Midbrain (tissue), 1 donor: ENCODE measurements around the gene STEAP3.

ENCODE experiments used
- DNase-seq: peaks from one replicate; lab custom pipeline; 2025; lab: John Stamatoyannopoulos, UW

STEAP3 gene

DNA sequence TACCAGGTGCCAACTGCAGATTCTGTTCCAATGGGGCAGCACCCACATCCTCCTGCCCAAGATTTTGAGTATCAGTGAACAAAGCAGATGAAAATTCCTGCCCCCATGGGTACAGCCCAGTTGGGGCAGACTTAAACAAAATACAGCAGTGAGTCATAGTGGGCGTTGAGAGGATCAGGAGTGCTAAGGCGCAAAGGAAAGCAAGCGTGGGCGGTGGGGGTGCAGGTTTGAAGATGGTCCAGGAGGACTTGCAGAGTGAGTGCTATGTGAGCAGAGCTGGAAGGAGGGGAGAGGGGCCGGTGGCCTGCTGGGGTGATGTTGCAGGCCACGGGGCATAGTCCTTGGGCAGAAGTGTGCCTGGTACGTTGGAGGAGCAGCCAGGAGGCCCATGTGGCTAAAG is 24.7 kb downstream of the STEAP3 start:
- DNase-seq: no peak

DNA sequence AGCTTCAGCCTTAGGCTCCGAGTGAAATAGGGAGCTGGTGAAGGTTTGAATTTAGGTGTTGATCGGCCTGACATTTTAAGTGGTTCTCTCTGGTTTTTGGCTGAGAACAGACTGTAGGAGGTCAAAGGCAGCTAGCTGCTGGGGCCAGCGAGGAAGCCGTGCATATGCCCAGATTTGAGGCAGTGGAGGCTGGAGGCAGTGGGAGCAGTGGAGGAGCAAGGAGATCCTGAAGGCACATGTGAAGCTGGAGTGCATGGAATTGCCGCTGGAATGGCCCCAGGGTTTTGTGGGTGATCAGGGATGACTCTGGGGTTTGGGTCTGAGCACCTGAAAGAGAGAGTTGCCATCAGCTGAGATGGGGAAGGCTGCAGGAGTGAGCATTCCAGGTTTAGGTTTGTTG is 25.1 kb downstream of the STEAP3 start:
- DNase-seq: no peak

DNA sequence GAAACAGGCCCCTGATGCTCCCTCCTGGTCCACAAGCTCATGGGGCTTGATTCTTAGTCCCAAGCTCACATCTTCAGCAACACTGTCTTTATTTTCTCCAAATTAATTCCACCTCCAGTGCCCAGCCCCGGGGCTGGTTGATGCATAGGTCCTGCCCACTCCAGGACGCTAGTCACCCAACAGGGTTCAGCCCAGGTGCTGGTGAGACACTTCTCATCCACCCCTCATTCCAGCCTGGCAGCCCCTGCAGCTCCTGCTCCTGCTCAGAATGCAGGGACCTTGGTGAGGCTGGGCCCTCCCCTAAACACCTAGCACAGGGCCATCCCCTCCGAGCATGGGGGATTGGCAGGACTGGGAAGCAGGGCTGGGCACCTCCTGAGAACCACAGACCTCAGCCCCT is 25.7 kb downstream of the STEAP3 start:
- DNase-seq: no peak

DNA sequence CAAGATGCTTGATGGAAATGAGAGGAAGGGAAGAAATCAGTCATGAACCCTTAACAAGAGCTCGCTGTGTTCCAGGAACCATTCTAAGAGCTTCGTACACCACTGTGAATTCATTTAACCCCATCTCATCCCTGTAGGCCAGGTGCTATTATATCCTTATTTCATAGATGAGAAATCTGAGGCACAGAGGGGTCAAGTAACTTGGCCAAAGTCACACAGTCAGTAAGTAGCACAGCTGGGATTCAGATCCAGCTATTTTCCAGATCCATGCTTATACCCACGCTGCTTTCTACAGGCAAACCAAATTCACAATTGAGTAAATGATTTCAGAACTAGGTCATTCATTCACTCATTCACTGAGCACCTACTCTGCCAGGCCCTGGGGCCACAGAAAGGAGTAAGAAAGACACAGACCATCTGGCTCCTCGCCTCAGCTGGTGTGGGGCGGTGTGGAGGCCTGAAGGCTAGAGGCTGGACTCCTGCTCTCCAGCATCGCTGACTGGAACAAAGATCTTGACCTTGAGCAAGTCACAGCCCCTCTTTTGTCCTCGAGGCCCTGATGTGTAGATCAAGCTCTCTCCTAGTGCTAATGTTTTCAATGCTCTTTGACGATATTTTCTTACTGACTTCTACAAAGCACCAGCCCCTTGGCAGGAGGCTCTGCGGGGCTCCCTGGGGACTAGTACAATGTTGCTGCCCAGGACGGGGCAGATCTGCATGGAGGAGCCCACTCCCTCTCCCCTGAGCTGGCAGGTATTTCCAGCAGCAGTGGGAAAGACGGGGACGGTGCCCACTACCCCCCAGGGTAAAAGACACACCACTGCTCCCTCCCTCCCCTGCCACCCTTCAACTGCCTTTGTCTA is 26.5 kb downstream of the STEAP3 start:
- no peak for DNase-seq

DNA sequence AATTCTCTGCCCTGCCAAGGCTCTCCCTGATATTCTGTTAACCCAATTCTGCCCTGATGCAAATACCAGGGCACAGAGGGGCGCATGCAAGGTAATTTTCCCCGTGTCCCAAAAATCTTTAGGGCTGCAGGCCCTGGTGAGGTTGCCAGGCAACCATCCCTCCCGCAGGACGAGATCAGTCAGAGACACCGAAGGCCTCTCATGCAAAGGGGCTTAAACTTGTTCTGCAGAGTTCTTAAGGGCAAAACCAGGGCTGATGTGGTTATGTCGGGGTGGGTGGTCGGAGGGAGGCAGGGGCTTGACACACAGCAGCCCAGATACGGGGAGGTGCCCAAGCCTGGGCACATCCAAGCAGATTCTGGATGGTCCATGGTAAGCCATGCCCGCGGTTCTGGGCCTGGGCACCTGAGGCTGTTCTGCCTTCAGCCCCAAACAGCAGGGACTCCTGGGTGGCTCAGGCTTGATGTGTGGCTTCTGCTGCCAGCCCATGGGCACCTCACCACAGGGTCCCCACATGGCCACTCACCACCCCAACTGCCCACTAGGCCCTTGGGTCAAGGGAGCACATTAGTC is 27.2 kb downstream of the STEAP3 start:
- no peak for DNase-seq

DNA sequence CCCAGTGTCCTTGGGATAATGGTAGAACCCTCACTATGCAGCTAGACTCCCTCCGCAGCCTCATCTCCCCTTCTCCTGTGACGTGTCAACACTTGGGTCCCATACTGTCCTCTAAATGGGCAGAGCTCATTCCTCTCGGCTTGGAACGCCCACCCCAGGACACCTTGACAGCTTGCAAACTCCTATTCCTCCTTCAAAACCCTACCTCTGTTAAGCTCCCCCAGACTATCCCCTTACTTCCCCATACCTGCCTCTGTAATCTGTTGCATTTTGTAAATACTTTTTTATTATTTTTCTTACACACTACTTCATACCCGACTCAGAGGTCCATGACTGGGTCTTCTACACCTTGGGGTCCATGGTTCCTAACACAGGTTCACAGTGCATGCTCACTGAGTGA is 28.0 kb downstream of the STEAP3 start:
- no peak for DNase-seq

DNA sequence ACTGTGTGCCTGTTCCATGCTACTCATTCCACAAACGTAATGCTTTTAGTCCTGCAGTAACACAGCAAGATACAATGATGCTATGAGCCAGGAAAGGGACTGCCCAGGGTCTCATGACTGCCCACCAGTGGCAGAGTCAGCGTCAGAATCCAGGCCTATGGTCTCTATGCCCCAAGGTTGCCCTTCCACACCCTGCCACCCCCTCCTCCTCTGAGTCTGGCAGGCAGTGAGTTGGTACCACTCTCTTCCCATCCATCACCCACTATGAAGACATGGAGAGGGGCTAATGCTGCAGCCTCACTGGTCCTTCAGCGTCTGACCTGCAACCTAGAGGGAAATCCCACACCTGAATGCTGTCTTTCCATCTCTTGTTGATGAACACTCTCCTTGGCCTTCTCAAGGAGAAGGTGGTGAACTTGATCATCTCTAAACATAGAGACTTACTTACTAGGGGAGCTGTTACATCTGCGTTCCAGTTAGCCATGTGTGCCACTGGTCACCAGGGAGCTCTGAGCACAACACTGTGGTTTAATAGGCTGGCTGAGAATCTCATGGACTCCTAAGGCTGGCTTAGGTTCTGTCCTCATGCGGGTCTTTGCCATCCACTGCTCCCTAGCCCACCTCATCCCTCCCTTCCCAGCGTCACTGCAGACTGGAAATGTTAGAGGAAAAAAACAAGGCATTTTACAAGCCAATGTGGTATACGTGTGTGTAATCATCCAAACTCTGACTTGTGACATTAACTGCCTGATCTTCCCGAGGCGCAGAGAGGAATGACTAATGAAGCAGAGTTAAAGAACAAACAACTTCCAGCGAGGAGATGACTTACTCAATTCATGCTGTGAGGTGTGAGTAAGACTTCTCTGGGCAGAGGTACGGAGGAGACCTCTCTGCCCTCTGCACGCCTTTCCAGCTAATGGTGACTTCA is 28.8 kb downstream of the STEAP3 start:
- DNase-seq: no peak

DNA sequence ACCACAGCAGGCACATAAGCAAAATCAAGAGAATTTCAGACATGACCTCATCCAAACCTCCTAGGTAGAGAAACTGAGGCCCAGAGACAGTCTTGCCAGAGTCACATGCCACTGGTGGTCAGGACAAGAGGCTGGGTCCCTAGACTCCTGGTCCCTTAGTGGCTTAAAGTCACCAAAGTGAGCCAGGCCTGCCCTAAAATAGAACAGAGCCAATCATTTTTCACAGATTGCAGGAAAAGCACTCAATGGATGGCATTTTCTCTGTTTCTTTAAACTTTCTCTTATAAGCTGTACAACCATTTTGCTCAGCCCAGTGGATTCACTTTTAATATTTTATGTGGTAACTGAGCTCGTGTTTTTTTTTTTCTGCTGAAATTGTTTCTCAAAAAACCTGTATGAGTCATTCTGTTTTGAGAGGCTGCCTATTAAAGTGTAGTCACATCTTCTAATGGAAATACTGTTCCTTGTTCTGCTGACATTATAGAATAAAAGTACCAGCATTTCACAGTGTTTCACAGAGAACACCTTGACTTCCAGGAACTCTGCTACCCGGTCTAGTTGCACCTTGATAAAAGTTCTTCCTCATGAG is 29.6 kb downstream of the STEAP3 start:
- no peak for DNase-seq

DNA sequence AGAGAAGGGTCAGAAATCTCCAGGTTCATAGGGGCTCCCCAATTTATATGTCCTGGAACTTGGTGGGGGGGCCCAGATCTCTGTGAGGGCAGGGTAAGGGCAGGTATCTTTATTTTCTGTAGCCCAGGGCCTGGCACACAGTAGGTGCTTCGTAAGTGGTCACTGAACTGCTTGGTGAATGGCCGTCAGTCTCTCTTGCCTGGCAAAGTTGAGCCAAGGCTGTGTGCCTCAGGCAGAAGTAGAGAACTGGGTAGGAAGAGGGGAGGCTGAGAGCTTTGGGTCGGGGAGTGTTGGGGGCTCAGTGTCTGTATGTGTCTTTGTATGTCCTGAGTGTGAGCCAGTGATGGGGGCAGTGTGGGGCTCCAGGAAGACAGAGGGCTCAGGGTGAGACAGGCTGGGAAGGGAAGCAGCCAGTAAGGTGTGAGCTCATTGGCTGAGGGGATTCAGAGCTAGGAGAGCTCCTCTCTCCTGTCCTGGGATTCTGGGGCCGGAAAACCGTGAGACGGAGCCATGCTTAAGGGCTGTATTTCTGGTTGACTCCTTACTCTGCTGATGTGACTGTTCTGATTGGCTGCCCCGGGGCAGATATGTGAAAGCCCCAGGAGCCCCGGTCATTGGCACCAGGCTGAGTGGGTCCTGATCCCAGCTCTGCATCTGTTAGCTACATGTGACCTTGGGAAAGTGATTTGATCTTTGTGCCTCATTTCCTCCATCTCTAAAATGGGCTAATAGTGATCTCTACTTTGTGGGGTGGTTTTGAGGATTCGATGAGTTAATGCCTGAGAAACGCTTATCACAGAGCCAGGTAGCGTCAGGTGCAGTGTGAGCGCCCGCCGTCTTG is 30.3 kb downstream of the STEAP3 start:
- DNase-seq: no peak

DNA sequence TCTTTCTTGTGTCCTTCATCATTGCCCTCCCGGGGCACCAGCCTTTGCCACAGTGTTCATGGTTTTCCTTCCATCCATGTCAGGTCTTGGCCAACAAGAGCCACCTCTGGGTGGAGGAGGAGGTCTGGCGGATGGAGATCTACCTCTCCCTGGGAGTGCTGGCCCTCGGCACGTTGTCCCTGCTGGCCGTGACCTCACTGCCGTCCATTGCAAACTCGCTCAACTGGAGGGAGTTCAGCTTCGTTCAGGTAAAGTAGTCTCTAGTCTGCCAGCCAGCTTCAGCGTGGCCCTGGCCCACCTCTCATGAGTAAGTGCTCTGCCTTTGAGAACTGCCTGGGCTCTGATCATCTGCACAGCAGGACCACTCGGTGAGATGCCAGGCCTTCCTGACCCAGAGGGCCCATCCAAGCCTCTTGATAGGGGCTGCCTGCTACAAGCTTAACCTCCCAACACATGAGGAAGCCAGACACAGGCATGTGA is 31.0 kb downstream of the STEAP3 start:
- no peak for DNase-seq

DNA sequence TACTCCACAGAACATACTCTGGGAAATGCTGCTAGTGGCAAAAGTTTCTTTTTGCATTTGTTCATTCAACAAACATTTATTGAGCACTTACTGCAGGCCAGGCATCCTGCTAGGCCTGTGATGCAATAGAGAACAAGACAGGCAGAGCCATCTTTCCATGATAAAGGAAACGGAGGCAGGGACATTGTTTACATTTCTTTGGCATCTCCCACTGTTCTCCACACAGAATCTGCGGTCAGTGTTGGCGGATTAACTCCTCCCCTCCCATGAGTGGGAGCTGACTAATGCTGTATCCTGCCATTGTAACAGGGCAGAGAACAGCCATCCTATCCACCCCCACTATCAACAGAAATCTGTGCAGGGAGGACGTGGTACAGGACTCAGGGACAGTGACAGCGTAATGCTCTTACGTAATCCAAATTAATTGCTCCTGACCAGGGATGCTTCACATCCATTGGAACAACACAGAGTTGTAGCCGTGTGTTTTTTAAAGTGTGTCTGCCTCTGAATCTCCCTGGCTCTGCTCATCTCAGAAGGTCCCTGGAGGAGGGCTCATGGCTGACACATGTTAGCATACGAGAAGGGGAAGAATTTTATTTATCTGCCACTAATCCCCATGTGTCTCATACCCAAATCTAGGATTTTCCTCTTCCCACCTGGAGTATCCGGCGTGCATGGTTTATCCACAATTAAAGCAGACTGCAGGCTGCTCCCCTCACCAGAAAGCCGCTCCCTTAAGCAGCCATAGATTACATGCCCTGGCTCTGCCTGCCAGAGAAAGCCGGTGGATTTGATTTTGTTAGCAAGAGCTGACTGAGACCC is 32.3 kb downstream of the STEAP3 start:
- no peak for DNase-seq

DNA sequence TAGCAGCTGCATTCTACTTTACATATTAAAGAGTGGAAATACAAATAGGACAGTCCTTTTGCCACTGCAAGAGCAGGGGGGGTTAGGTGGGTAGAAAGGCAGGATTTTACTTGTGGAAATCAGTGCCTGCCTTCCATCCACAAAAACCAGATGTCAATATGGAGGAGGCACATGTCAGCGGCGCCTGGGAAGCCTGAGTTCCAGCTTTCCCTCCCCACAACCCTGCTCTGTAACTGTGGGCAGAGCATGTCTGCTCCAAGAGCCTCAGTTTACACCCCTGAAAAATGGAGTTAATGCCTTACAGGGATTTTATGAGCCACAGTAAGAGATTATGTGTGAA is 32.9 kb downstream of the STEAP3 start:
- DNase-seq: no peak

DNA sequence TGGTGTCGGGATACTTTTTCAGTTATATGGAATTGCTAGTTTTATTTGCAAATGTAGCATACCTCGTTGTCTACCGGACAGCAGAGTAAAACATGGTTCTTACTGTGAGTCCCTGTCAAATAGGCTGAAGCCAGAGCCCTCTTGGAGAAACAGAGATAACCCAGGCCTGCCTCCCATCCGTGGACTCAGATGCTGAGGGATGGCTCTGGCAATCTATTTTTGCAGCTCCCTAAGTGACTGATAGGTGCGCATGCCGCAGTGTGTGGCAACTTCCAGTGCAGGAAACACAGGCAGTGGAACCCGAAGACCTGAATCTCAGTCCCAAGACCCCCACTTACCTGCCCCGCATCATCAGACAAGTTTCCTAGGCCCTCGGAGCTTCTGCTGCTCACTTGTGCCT is 33.6 kb downstream of the STEAP3 start:
- DNase-seq: no peak

DNA sequence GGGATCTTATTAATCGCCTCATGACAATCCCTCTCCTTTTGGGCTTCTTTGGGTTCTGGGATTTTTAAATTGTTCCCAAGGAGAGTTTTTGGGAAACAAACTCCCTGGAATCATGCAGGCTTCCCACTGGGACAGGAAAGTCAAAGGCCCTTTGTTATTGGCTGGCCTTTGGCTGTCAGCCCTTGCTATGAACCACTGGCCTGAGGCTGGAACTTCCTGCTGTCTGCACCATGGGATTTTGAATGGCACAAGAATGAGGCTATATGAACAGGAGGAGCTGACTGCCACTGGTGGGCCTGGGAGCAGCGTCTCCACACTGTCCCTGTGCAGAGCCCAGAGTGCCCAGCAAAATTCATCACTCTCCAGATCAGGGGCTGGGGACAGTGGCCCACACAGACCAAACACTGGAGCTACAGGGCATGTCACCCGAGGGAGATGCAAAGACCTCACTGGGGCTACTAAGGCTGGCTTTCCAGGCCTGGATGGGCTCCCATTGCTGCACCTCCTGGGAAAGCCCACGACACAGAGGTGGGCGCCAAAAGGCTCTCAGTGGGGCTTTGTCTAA is 35.7 kb downstream of the STEAP3 start:
- peak; percentile 51 for DNase-seq

DNA sequence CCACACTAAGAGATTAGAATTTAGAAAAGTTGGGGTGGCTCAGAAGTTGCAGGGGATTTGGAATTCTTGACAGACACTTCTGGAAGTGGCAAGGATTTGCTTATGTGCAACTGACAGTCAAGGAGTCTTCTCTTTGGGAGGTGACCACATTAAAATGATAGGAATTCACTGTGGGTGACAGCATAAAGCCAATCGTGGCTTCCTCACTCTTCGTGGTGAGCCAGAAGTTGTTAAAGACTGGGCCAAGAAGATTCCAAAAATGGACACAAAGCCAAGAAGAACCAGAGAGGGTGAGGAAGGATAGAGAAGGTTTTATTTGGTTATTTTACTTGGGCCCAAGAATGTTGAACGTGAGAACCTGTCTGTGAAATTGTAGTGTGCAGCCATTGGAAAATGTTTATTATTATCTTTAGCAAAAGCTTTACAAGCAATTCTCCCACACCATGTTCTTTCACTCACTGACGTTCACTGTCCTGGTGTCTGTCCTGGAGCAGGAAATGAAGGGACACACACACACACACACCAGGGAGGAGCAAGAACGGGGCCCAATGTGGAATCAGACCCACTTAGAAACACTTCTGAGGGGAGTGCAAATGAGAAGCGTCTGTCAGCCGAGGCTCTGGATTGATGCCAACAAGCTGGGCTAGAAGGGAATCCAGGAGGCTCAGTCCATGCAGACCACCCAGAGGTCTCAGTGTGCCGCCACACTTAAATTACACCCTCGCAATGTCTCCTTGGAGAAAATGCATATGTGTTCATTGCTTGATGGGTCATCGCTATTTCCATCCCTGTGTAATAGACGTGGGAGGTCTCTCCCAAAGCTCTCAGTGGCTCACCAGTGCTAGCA is 37.2 kb downstream of the STEAP3 start:
- no peak for DNase-seq

DNA sequence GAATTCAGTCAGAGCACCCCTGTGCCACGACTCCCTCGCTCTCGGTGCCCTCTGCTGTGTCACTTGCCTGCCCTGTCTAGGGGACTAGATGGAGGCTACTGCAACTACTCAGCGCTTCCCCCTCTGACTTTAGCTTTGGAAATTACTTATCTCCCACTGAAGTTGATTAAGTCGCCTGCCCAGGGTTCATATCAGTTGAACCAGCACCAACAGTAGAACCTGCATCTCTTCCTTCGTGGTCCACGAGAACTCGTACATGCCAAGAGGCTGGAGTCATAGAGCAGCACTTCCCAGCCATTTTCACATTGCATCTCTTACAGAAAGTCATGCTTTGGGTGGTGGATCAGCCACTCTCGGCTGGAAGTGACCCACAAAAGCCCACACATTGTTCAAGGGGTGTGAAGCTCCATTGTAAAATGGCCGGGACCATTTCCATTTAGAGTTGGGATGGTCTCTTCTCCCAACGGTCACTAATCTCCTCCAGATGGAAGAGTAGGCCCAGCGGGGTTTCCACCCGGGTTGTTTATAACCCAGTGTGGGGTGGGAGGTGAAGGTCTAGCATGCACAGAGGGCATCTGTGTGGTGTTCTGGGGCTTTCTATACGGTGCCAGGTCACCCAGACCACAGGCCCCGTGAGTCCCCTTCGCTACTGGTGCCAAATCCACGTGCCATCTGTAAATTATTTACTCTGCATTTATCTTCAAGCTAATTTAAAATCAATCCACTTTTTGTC is 38.0 kb downstream of the STEAP3 start:
- DNase-seq: no peak

DNA sequence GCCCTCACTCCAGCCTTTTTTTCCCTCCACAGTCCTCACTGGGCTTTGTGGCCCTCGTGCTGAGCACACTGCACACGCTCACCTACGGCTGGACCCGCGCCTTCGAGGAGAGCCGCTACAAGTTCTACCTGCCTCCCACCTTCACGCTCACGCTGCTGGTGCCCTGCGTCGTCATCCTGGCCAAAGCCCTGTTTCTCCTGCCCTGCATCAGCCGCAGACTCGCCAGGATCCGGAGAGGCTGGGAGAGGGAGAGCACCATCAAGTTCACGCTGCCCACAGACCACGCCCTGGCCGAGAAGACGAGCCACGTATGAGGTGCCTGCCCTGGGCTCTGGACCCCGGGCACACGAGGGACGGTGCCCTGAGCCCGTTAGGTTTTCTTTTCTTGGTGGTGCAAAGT is 39.4 kb downstream of the STEAP3 start:
- no peak for DNase-seq

DNA sequence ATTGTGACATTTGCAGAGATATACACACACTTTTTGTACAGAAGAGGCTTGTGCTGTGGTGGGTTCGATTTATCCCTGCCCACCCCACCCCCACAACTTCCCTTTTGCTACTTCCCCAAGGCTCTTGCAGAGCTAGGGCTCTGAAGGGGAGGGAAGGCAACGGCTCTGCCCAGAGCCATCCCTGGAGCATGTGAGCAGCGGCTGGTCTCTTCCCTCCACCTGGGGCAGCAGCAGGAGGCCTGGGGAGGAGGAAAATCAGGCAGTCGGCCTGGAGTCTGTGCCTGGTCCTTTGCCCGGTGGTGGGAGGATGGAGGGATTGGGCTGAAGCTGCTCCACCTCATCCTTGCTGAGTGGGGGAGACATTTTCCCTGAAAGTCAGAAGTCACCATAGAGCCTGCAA is 40.0 kb downstream of the STEAP3 start:
- peak; percentile 50 for DNase-seq
